Stimulated activated CD8-positive, alpha-beta memory T cell treated with anti-CD3 and anti-CD28 coated beads, Interleukin-2, amount 100 ng/mL, for 48 hours (primary cell): ENCODE data around the gene FBXO21.

Experiments
- DNase-seq, 2 donors: peaks; one replicate each; pipeline ENCODE4 v3.0.0-alpha.2; 2020; ENCODE audit warnings: low read depth in 2 of 2

FBXO21 gene

DNA sequence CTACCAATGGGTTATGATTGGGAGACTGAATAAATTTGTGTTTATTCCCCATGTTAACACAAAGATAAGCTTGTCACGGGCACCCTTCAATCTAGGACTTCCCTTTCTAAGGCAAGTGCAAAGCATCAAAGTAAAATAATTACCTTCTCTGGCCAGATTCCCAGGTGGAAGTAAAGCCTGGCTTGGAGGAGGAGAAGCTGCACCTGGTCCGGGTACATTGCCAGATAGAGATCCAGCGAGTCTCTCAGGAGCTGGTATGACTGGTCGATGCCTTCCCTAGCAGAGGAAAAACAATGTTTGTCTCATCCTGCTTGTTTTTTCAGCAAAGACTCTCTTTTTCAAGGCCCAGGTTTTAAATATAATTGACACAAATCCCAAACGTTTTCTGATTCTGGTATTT lies 24.9 kb downstream of the FBXO21 start:
- DNase-seq = no peak

DNA sequence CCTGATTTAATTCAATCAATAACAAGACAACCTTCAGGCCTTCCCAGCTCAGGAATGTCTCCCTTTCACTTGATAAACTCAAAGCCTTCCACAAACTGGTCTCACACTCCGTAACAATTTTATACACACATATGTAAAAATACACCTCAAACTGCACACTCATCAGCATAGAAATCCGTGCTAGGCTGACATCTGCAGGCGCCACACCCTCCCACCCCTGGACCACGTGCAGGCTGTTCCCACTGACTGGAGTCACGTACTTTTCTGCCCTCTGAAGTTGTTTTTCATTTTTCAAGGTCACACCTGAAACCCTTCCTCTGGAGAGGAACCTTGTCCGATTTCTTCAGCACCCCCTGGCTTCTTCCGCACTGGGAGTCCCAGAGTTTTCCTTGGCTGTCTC lies 27.6 kb downstream of the FBXO21 start:
- DNase-seq = no peak

DNA sequence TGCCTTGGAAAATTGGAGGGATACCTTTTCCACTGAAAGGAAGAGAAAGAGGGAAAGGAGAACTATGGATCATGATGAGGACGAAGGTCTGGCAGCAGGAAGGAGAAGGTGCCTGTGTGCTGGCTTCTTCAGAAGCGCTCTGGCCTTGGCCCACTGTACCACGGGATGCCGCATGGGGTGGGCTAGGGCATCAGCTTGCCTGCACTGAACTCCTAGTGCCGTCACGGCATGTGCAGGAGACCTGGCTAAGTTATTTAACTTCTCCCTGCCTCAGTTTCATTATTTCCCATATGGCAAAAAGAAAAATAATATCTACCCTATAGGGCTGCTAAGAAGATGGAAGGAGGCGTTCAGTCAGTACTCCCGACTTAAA lies 28.1 kb downstream of the FBXO21 start:
- no peak for DNase-seq

DNA sequence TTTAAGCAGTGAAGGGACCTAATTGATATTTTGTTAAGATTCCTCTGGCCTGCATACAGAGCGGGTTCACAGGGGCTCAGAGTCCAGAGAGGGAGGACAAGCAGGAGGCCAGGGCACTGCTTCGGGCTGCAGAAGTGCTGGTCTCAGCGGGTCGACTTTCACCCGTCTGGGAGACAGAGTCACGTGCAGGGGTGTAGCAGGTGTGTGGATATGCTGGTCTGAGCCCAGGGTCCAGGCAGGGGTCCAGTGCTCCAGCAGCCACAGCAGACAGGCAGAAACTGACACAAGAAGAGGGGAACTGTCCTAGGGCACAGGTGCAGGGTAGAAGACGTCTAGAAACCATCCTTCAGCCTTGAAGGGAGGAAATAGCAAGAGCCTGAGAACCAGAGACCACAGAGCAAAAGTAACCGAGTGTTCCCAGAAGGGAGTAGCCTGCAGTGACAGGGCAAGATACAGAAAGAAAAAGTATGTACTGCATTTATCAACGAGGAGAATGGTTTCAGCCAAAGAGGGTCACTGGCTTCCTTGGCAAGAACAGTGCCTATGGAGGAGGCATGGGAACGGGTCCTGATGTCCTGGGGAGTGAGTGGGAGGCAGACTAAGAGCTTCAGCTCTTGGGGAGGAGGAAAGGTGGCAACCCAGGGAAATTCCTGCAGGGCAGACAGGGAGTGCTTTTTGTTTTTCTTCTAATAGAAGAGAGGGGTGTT lies 28.7 kb downstream of the FBXO21 start:
- DNase-seq = no peak

DNA sequence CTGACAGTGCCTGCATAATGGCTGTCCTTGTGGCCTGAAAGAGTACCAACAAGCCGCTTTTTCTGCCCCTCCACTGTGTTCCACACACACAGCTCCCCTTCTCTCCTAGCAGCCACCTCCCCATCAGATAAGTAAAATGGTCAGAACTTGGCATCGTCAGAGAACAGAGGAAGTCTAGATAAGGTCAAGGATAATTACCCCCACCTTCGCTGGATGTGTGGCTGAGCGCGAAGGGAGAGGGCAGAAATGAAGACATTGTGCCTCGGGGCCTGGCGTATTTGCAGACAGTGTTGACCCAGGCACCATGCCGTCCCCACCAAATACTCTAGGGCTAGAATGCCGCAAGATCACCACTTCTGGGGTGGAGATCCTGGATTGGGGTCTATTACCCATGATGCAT lies 30.6 kb downstream of the FBXO21 start:
- DNase-seq = no peak

DNA sequence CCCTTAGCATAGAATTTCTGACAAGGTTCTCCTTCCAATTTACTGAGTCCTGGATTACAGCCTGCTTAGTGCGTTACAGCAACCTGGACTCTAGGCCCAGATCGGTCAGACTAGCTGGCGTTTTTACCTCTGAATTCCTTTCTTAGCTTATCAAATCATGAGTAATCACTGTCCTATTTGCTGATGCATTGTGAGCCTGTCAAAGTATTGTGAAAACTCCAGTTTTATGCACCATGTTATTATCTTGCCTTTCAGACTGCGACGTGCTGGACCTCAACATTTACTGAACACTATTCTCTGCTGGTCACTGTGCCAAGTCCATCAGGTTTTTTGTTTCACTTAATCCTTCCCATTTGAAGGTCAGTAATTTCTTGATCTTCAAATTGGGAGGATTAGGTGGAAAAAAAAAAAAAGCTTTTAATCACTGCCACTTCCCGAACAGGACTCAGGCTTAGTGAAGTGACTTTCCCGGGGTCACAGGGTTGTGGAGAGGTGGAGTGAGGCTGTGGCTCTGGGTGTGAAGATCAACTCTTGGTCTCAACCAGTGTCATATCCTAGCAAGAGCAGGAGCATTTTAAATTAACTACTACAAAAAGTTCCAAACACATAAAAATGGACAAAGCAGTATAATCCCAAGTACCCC lies 31.2 kb downstream of the FBXO21 start:
- no peak for DNase-seq

DNA sequence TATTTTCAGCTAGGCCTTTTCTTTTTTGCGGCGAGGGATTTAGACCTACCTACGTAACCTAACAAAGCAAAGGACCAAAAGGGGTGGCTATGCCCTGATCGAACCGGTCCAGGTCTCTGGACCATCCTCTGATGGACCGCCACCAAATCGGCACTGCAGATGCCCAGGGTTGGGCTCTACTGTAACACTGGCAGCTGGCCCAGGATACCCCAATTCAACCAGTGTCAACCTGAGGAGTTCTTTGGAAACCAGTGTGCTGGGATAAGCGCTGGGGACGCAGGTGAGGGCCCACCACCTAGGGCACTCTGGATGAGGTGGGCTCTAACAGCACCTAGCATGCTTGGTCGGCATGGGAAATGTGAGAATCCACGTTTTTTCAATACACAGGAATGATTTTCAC lies 32.2 kb downstream of the FBXO21 start:
- DNase-seq = no peak

DNA sequence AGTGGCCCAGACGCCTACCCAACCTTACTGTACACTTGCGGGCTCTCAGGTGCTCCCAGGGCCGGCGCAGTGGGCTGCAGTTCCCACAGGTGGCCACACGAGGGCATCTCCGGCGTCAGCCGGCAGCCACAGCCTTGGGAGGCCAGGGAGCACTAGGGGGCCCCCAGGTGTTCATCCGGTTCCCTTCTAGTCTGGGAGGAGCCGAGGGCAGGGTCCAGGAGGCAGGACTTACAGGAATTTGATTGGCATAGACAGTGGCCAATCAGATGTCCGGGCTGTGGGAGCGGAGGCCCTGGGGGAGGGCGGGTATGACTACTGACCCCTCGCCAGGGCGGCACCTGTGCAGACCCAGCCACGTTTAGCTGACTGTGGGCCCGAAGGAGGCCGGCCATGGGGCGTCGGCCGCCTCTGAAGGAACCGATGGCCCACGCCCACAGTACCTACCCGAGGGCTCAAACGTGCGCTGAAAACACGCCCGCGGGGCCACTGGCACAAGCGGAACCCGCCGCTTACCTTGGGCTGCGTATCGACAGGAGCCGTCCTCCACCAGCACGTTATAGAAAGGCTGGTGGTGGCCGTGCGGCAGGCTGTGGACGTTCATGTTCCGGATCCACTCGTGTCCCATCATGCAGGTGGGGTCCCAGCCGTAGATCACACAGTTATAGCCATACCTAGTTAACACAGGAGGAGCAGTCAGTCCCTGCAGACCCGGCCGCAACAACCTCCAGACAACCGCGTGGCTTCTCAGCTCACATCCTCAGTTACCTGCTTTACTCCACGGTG lies 34.8 kb downstream of the FBXO21 start:
- DNase-seq = peak; percentile 49 to 80

DNA sequence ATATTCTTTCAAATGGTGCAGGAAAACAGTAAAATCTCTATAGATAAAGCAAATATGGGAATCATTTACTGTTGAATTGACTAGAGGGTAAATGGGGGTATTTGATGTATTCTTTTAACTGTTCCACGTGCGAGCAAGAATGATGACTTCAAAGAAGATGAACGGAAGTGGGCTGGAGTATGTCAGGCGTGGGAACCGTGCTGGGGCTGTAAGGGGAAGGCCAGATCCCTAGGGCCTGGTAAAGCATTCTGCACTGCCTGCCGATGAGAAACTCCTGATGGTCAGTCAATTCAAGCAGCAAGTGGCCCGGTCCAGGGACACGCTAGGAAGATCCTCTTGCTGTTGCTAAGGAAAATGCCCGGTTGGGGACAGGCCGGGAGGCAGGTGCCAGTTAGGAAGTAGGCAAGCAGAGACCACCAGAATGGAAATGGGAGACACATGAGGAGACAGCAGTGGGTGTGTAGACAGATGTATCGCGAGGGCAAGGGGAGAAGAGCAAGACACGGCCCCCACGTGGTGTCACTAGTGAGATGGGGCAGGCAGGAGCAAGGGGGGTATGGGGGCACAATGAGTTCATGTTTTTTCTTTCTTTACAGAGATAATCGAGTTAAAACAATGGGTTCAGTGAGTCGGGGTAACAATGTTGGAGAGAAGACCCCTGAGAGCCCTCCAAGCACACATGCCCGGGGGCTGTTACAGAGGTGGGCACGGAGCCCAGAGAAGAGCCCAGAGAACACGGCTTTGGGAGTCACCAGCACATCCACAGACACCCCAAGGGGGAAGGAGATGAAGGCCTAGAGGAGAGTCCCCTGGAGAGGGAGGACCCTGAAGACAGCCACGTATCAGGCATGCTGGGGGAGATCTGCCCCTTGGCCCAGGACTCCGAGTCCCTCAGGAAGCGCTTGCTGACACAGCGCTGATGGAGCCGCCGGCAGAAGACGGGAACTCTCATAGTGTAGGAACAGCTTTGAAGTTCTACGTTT lies 37.2 kb downstream of the FBXO21 start:
- no peak for DNase-seq

DNA sequence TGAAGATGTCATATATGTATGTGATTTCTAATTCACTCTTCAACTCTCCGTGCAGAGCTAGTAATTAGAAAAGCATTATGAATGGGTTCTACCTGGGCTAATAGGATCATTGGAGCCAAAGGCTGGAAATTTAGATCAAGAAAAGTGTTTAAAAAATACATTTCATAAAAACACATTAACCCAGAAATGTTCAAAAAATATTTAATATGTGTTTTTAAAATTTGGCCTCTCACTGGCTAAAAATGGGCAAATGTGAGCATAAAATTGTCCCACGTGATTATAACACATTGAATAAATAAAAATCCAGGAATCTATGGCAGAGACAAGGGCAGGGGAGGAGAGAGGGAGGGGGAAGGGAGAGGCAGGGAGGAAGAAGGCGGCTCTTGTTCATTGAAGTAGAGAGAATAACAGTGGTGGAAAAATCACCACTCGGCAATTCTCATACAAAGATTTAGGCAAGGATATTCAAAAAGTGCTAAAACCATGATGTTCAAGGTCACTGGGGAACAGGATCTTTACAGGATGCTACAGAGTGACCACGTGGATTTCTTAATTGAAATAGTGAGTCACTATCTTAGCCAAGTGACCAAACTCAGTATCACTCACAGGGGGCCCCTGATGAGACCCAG lies 38.8 kb downstream of the FBXO21 start:
- no peak for DNase-seq

DNA sequence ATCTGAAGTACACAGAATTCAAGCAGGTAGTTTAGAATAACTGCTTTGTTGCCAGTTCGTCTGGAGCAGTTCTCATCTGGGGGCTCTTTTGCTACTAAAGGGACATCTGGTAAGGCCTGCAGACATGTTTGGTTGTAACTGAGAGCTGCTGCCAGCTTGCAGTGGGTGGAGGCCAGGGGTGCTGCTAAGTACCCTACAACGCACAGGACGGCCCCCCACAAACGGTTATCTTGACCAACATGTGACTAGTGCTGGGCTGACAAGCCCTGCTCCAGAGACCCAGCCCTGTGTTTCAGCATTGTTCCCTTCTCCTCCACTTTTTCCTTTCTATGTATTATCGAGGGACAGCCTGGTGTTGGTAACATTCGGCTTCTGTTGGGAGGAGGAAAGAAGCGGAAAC lies 40.8 kb downstream of the FBXO21 start:
- no peak for DNase-seq

DNA sequence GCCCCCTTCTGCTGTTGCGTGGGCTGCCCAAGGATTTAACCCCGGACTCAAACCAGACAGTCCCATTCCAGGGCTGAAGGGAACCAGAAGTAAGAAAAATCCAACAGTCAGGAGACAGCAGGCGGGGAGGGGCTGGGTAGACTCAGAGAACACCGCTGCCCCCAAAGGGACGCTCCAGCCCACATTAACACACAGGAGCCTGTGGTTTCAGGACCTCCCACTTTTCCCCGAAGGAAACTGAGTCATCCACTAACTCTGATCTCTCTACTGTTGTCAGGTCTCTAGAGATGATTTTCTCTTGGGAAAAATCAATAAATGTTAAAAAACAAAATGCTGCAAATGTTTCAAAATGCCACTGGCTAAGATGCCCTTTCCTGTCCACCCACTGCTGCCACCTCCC lies 41.6 kb downstream of the FBXO21 start:
- DNase-seq = peak in 1 of 2 donors; percentile 30

DNA sequence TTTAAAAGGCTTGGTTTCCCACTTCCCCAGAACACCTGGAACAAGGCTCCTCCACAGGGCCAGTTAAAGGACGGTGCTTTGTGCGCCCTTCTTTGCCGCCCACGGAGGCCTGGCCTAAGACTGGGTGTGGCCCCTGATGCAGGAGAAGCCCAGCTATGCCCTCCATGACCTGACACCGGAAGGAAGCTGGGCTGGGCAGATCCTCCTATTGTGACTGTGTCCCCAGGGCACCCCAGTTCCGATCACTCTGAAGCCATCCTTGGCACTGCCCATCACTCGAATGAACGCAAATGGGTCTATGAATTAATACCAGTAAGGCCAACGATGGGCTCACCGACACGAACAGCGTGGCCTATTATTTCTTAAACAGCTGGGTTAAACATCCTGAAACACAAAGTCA lies 42.6 kb downstream of the FBXO21 start:
- DNase-seq = no peak

DNA sequence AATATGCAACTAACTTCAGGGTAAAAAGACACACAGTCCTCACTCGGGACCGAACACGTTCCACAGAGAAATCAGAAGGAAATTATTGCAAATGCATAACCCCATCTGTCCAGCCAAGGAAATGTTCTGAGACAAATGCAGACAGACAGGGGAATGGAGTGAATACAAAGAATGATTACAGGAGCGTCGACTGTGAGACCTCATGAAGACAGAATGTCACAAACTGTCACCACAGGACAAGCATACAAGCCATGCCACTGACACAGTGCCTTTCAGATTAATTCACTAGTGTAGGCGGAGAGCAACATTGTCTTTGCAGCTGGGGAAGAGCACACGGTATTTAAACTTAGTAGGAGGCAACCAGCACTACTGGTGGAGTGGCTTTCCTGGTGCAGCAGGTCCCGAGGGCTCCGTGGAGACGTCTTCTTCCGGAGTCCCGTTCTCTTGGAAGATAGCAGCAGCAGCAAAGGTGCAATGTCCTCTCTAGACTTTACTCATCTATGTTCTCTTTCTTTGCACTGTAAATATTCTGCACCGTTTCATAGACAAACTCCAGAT lies 44.6 kb downstream of the FBXO21 start:
- DNase-seq = no peak

DNA sequence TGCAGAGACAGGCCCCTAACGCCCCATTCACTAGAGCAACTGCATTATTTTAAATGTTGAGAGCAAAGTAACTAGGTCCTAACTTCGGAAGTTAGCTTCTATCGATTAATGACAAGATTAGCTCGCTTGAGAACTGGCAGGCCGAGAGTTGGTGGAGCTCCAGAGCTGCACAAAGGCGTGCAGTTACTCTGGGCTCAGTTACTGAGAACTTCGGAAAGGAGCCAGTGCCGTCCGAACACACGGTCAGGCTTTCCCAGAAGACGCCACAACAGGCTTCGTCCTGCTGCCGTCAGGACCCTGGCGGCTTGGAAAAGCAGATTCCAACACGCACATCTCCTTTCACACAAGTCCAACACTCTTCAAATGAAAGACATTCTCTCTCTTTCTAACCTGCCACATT lies 45.7 kb downstream of the FBXO21 start:
- DNase-seq = no peak

DNA sequence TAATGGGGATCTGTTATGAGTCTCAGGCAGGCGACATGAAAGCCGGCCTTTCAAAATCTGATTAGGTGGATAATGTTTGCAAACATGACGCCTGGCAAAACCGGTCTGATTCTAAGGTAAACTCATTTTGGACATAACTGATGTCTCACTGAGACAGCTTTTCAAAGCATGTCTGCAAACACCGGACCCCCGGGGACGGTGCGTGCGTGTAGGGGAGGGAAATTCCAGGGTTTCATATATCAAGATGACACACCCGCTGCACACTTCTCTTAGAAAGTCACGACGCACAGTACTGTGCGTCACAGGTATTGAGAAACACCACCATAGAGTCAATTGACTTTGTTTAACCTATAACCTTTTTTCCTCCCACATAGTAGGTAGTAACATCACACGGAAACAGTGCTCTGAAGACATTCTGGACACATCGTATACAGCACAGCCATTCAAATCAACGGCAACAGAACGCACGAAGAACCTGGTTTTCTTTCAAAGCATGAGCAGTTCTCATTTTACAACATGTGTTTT lies 47.2 kb downstream of the FBXO21 start:
- DNase-seq = no peak

DNA sequence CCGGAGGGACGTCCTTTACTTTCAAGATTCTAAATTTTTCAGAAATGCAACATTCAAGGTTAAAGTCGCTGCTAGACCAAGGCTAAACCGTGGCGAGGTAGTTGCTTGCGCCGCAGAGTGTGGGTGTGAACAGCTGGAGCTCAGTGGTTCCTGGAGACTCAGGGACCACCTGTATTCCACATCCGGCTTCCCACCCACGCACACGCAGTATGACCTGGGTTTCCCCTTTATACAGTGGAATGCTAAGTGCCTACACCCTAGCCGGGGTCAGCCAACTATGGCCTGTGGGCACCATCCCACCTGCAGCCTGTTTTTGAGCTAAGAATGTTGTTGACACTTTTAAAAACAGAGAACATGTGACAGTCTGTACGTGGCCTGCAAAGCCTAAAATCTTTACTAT lies 48.2 kb downstream of the FBXO21 start:
- DNase-seq = no peak

DNA sequence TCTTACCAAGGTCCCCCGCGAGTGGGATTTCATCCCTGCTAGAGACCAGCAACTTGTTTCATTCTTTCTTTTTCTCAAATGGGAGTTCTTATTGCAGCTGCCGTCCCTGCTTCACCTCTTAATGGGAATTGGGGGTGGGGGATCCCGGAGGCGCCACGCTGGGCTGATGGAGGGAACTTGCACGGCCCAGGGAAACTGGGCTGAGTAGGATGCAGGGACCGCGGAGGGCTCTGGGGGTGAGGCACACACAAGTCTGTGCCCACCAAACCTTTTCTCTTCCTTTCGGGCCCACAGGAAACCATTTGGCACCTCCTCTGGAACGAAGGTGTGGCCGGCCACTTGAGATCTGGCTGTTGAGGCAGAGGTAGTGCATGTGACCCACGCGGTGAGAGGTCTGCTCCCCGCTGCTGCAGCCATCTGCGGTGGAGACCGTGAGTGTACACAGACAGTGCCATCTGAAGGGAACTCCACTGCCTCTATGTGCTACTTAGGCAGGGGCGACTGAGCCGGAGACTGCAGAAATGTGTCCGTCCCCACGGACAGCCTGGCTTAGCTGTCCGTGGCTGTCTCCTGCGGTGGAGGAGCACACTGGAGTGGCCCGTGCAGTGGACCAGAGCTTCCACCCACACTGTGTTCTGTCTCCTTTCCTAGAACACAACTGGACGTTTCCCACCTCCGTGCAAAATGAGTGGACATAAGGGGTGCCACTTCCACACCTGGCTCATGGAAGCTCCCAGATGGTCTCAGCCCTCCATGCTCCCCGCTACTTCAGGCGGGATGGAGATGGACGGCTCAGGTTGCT lies 49.0 kb downstream of the FBXO21 start:
- DNase-seq = no peak

DNA sequence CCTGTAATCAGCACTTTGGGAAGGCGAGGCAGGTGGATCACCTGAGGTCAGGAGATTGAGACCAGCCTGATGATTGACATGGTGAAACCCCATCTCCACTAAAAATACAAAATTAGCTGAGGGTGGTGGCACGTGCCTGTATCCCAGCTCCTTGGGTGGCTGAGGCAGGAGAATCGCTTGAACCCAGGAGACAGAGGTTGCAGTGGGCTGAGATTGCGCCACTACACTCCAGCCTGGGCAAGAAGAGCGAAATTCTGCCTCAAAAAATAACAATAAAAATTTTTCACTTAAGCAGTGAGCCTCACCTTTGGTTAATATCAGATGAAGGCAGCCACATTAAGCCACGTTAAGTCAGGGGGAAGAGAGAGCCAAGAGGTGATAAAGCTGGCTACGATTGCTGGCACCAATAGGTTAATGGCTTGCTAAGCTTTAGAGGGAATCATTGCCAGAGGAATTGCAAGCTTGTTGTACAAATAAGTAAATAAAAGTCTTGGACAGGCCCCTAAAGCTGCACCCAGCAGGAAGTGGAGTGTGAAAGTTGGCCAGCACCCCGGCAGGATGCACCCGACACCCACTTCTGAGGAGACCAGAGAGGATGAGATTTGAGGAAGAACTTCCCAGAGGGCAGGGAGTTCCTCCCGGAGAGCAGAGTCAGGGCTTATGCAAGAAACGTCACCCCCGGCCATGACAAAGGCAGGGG lies 49.7 kb downstream of the FBXO21 start:
- DNase-seq = no peak
